ENCODE measurements around the gene CDH4. TPM values are rescaled to one million over a fixed set of nuclear protein-coding genes. Genes with fewer than 3 reads are reported as not detected.
A peak's percentile ranks its signal among the peaks of the same experiment; 100 is the strongest.

The CDH4 gene
- total and polyA plus RNA-seq, 10 donors: 0.30 to 20.1 (median 7.7) TPM

DNA sequence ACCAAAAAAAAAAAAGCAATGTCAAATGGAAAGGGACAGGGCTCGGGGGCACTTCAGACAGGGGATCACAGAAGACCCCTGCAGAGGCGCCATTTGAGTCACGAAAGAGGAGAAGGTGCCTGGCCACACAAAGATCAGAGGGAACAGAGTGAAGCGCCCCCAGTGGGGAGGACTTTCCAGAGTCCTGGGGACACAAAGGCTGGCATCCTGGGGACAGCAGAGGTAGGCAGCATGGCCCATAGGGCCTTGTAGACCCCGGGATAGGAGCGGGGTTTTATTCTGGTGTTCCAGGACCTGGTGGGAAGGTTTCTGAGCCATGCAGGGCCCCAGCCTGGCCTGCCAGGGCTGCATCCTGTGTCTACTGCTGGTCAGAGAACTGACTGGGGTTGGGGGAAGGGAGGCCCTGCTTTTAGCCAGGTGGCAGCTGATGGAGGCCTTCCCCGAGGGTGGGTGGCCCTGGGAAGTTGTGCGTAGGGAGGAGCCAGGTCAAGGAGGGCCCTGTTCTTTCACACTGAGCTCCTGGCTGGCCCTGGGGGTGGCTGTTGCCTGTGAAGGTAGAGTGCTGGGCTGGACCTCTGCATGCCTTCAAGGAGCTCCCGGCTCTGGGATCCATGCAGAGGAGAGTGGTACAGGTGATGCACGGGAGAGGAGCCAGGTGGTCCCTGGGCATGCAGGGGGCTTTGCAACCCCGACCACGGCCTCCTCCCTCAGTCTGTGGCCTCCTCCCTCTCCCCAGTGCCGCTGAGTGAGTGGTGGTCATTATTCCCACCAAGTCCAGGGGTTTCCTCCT is 117.9 kb downstream of the CDH4 start:
- no peaks in the 10 kb centered on the region for H3K36me3 ChIP-seq

DNA sequence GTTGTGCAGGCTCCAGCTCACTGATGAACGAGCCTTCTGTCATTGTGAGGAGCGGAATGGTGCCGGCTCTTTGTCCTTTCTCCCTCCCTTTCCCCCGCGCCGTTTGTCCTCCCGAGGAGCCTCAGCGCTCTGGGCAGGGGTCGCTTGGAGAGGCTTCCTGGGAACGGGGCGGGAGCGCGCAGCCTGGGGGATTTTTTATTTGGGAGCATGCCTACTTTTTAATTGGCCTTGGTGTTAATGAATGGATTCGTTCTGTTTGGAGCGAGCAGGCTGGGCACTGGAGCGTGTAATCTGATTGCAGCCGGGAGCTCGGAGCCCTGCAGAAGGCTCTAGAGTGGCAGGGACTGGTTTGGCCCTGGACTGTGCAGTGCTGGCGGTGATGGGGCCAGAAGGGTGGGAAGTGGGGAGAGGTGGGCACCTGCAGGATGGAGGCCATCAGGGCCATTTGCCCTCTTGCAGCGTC is 118.8 kb downstream of the CDH4 start:
- H3K27ac ChIP-seq: no peak overlapping the region
- 57 to 70% (median 67%) methylated on average over 20 of the region's 20 CpGs for WGBS, 5 donors
- no peak overlapping the region for H3K4me3 ChIP-seq
- intact Hi-C loops (cut with DNase I; ENCODE audit: low total_unique reads): no loop called here
- H3K4me1 ChIP-seq: no peaks in the 10 kb centered on the region
- peaks cover 0 to 29% (median 0%) of the 10 kb centered on the region in 8 donors for H3K9me3 ChIP-seq
- DNase-seq: peak; percentile 56
- H3K27me3 ChIP-seq (replicated peaks in 1 of 7): no peaks in the 10 kb centered on the region
- no peaks in the 10 kb centered on the region for H3K36me3 ChIP-seq
- TF ChIP-seq, protein P1, sequence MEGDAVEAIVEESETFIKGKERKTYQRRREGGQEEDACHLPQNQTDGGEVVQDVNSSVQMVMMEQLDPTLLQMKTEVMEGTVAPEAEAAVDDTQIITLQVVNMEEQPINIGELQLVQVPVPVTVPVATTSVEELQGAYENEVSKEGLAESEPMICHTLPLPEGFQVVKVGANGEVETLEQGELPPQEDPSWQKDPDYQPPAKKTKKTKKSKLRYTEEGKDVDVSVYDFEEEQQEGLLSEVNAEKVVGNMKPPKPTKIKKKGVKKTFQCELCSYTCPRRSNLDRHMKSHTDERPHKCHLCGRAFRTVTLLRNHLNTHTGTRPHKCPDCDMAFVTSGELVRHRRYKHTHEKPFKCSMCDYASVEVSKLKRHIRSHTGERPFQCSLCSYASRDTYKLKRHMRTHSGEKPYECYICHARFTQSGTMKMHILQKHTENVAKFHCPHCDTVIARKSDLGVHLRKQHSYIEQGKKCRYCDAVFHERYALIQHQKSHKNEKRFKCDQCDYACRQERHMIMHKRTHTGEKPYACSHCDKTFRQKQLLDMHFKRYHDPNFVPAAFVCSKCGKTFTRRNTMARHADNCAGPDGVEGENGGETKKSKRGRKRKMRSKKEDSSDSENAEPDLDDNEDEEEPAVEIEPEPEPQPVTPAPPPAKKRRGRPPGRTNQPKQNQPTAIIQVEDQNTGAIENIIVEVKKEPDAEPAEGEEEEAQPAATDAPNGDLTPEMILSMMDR (IDR thresholded peaks at IDR 0.05 in 8 of 11, conservative IDR thresholded peaks at IDR 0.05 in 3 of 11): no peak
- TF ChIP-seq POLR2AphosphoS5 (IDR thresholded peaks at IDR 0.05) (no peak), POLR2A (IDR thresholded peaks at IDR 0.05) (no peak)

More for the DNA sequence above, 117.9 kb downstream of the CDH4 start:
- no peak overlapping the region for H3K27ac ChIP-seq
- WGBS, 5 donors: 73 to 76% (median 74%) methylated on average over 9 to 13 of the region's 13 CpGs
- peaks cover 0 to 27% (median 0%) of the 10 kb centered on the region in 8 donors for H3K9me3 ChIP-seq
- H3K27me3 ChIP-seq (replicated peaks in 1 of 7): no peaks in the 10 kb centered on the region
- no peak overlapping the region for H3K4me3 ChIP-seq
- H3K4me1 ChIP-seq: no peaks in the 10 kb centered on the region
- TF ChIP-seq POLR2AphosphoS5 (IDR thresholded peaks at IDR 0.05): no peak
- TF ChIP-seq, protein P1 (IDR thresholded peaks at IDR 0.05 in 8 of 11, conservative IDR thresholded peaks at IDR 0.05 in 3 of 11): no peak
- TF ChIP-seq POLR2A (IDR thresholded peaks at IDR 0.05): no peak
- intact Hi-C loops (cut with DNase I; ENCODE audit: low total_unique reads): no loop called here
- DNase-seq: peak; percentile 51

DNA sequence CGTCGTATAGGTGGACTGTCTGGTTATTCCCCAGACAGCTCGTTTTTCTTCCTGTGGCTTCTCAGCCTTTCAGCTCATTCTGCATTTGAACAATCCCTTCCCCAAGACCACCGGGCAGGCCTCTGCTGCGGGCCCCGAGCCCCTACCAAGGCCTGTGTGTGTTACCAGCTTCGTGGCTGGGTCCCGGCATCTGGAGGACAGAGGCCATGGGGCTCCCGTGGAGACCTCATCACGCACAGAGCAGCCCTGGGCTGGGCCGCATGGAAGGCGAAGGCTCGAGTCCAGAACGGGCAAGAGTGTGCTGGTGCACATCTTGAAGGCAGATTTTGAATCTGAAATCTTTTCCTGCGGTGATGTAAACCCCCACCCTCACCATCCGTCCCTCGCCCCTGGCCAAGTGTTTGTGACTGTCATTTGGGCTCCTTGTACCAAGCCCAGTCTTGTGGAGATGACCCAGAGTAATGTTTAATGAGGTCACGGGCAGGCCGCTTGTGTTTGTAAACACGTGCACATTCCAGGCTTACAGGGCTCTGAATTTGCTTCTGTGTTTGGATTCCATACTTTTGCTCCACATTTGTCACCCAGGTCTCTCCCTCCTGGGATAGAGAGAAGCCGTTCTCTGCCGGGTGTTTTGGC is 119.6 kb downstream of the CDH4 start:
- no peak overlapping the region for H3K4me3 ChIP-seq
- WGBS, 5 donors: 76 to 81% (median 79%) methylated on average over 15 to 22 of the region's 22 CpGs
- no peak overlapping the region for H3K27ac ChIP-seq
- TF ChIP-seq POLR2AphosphoS5 (IDR thresholded peaks at IDR 0.05): no peak
- TF ChIP-seq, protein P1 (IDR thresholded peaks at IDR 0.05 in 8 of 11, conservative IDR thresholded peaks at IDR 0.05 in 3 of 11): no peak
- H3K27me3 ChIP-seq (replicated peaks in 1 of 7): no peaks in the 10 kb centered on the region
- H3K4me1 ChIP-seq: no peaks in the 10 kb centered on the region
- intact Hi-C loops (cut with DNase I; ENCODE audit: low total_unique reads): no loop called here
- no peaks in the 10 kb centered on the region for H3K36me3 ChIP-seq
- peaks cover 0 to 36% (median 0%) of the 10 kb centered on the region in 8 donors for H3K9me3 ChIP-seq
- DNase-seq: peak; percentile 66
